AG09319 (cell line): ENCODE measurements around the gene ITFG1.

Source experiments
- DNase-seq: peaks from one replicate; pipeline ENCODE4 v3.0.0-alpha.2; 2010; ENCODE audit warnings: low read depth; ENCODE audit errors: extremely low read depth
- CTCF ChIP-seq: IDR thresholded peaks from 2 replicates; pipeline ENCODE4 v1.5.1; 2011; ENCODE audit warnings: low read depth, mild to moderate bottlenecking, inconsistent platforms, low read length, moderate library complexity

ITFG1 gene

GRCh38 chr16:47431960-47432359 is 28.9 kb downstream of the ITFG1 start:
- TF ChIP-seq CTCF, result no peak
- no peak for DNase-seq

- no peak for TF ChIP-seq CTCF
Measured at GRCh38 chr16:47426806-47427205, 34.1 kb downstream of the ITFG1 start.

GRCh38 chr16:47424846-47425245 is 36.0 kb downstream of the ITFG1 start:
- TF ChIP-seq CTCF, result no peak
- no peak for DNase-seq

More at GRCh38 chr16:47426806-47427205, 34.1 kb downstream of the ITFG1 start:
- no peak for DNase-seq

DNA sequence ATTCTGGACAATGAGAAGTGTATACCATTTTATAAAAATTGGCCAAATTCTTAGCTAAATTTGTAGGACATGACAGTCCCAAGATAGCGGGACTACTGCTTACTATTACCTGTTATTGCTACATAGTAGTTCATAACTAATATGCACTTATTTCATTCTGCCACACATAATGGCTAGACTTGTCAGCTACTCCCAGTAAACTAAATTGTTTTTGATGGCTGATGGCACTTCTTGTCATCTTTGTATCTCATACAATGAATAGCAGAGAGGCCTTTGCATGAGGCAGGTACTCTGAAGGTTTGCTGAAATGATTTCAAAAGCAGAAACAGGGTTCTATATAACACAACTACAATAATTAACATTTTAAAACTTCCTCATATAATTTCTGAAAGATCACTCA is 44.0 kb downstream of the ITFG1 start:
- DNase-seq, result no peak
- no peak for TF ChIP-seq CTCF

DNA sequence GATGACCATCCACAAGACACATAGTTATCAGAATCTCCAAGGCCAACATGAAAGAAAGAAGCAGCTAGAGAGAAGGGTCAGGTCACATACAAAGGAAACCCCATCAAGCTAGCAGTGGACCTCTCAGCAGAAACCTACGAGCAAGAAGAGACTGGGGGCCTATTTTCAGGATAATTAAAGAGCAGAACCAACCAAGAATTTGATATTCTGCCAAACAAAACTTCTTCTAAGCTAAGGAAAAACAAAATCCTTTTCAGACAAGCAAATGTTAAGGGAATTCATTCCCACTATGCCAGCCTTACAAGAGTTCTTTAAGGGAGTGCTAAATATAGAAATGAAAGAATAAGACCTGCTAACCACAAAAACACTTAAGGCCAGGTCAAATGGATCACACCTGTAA is 47.8 kb downstream of the ITFG1 start:
- DNase-seq, result no peak
- no peak for TF ChIP-seq CTCF

DNA sequence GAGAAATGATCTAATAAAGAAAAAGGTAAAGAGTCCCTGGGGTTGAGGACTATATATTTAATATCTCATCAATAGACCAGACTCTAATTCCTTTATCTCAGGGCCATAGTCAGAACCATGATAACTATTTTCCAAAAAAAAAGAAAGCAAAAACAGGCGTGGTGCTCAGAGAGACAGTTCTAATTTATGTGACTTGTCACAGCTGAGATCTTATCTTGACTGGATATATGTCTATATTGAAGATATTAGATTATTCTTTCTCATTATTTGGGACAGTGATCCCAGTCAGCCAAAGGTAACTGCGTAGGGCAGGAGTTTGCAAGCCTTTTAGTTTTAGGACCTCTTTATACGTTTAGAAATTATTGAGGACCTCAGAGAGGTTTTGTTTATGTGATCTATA is 52.4 kb downstream of the ITFG1 start:
- DNase-seq, result no peak
- TF ChIP-seq CTCF, result no peak

DNA sequence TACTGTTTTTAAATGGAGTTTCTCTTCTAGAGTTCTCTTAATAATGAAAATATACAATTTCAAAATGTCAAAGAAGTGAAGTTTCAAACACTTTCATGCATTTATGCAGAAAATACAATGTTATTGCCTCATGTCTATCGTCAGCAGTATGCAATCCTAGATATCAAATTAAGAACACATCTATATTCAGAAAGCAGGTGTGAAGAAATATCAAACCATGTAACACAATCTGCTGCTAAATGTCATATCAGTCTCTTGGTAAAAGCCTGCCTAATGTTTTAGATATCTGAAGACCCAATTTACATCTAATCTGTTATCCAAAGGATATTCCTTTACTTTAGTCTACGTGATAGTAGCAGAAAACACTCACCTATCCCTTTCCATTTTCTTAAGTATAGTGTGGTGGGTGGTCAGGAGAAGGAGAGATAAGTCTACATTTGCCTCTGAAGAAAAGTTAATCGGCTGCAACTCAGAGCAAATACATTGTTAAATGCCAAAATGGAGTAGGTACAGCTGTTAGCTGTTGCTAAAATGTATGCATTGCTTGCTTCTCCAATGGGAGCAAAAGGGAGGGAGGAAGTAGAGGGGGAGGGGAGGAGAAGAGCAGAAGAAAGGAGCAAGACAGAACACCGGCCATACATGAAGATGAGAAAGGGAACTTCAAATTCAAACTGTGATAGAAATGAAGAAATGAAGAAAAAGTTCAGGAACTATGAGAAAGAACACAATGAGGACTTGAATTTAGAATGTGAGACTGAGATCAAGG is 64.9 kb downstream of the ITFG1 start:
- no peak for DNase-seq
- no peak for TF ChIP-seq CTCF
